Peyer's patch (tissue), 4 donors: ENCODE measurements around the gene PKD1. TPM values are rescaled to one million over a fixed set of nuclear protein-coding genes. Genes with fewer than 3 reads are reported as not detected.

Experiments
- DNase-seq, 3 donors: peaks; one replicate each; pipeline ENCODE4 v3.0.0-alpha.2; 2017 to 2019
- H3K27ac ChIP-seq, 4 donors: fragments of 200-600 bp; sonication (generic); one replicate each; pipeline ENCODE4 v1.5.1; 2016 to 2019
- H3K27me3 ChIP-seq, 2 donors: fragments of 200-600 bp; sonication (generic); one replicate each; pipeline ENCODE4 v1.5.1; 2019
- H3K36me3 ChIP-seq, 3 donors: fragments of 200-600 bp; sonication (generic); one replicate each; pipeline ENCODE4 v1.5.1; 2016 to 2019
- H3K4me1 ChIP-seq, 4 donors: fragments of 200-600 bp; sonication (generic); one replicate each; pipeline ENCODE4 v1.5.1; 2016 to 2019
- H3K4me3 ChIP-seq, 4 donors: fragments of 200-600 bp; sonication (generic); 1 replicate in 3 of 4; 2 replicates in 1 of 4; pipeline ENCODE4 v1.5.1; 2016 to 2019; ENCODE audit warnings: mild to moderate bottlenecking in 1 of 4
- H3K9me3 ChIP-seq, 4 donors: fragments of 200-600 bp; sonication (generic); one replicate each; pipeline ENCODE4 v1.5.1; 2016 to 2019; ENCODE audit warnings: mild to moderate bottlenecking in 1 of 4
- CTCF ChIP-seq, 6 experiments: fragments of 450-650 bp in 4 of 6; fragments of 200-600 bp in 2 of 6; sonication (generic) in 1 of 6; IDR thresholded peaks; one replicate each; pipeline ENCODE4 v1.5.1; 2017 to 2019; ENCODE audit warnings: antibody characterized with exemption in 6 of 6, mild to moderate bottlenecking in 3 of 6, moderate library complexity in 1 of 6
- POLR2A ChIP-seq, 2 donors: fragments of 450-650 bp; IDR thresholded peaks; one replicate each; pipeline ENCODE4 v1.5.1; 2017; ENCODE audit warnings: antibody characterized with exemption in 2 of 2, mild to moderate bottlenecking in 2 of 2, moderate library complexity in 2 of 2
- total RNA-seq, 4 donors: library from RNA; depleted of rRNA; stranded (reverse); fragments of >200 nt; gene quantifications; one replicate each; pipeline ENCODE4 v1.1.0, GENCODE V29; 2016

The PKD1 gene
- total RNA-seq, 4 donors from 2014 or later, result 64.6 to 305 (median 188) TPM

- TF ChIP-seq POLR2A (IDR thresholded peaks at IDR 0.05), result no peak
- no peak for TF ChIP-seq CTCF (IDR thresholded peaks at IDR 0.05)
- H3K36me3 ChIP-seq, result peaks cover 0 to 64% (median 0%) of the 10 kb centered on the region in 3 donors
- H3K27ac ChIP-seq, result no peak overlapping the region
Observed at GRCh38 chr16:2177101-2177500, 41.4 kb upstream of the PKD1 start.

GRCh38 chr16:2176047-2176446 lies 40.3 kb upstream of the PKD1 start:
- H3K27me3 ChIP-seq, result no peaks in the 10 kb centered on the region
- no peak for DNase-seq
- no peak overlapping the region for H3K27ac ChIP-seq
- peaks cover 0 to 13% (median 0%) of the 10 kb centered on the region in 4 donors for H3K4me1 ChIP-seq
- no peaks in the 10 kb centered on the region for H3K9me3 ChIP-seq
- H3K36me3 ChIP-seq, result peaks cover 0 to 75% (median 0%) of the 10 kb centered on the region in 3 donors
- TF ChIP-seq POLR2A (IDR thresholded peaks at IDR 0.05) (no peak), CTCF (IDR thresholded peaks at IDR 0.05) (no peak)
- H3K4me3 ChIP-seq, result no peak overlapping the region

More at GRCh38 chr16:2177101-2177500, 41.4 kb upstream of the PKD1 start:
- no peak overlapping the region for H3K4me3 ChIP-seq
- peaks cover 0 to 3% (median 0%) of the 10 kb centered on the region in 4 donors for H3K4me1 ChIP-seq
- no peaks in the 10 kb centered on the region for H3K9me3 ChIP-seq
- DNase-seq, result no peak
- no peaks in the 10 kb centered on the region for H3K27me3 ChIP-seq

GRCh38 chr16:2175454-2175853 lies 39.8 kb upstream of the PKD1 start:
- Histone ChIP-seq H3K27ac (no peak overlapping the region), H3K27me3 (no peaks in the 10 kb centered on the region), H3K4me1 (peaks cover 0 to 17% (median 0%) of the 10 kb centered on the region in 4 donors), H3K4me3 (no peak overlapping the region), H3K36me3 (peaks cover 0 to 80% (median 0%) of the 10 kb centered on the region in 3 donors), H3K9me3 (no peaks in the 10 kb centered on the region)
- DNase-seq, result no peak
- TF ChIP-seq POLR2A (IDR thresholded peaks at IDR 0.05), result no peak
- TF ChIP-seq CTCF (IDR thresholded peaks at IDR 0.05), result no peak

GRCh38 chr16:2174396-2175131 lies 38.9 kb upstream of the PKD1 start:
- no peak overlapping the region for H3K4me3 ChIP-seq
- no peaks in the 10 kb centered on the region for H3K27me3 ChIP-seq
- H3K4me1 ChIP-seq, result peaks cover 0 to 17% (median 0%) of the 10 kb centered on the region in 4 donors
- TF ChIP-seq POLR2A (IDR thresholded peaks at IDR 0.05) (no peak), CTCF (IDR thresholded peaks at IDR 0.05) (no peak)
- no peak overlapping the region for H3K27ac ChIP-seq
- H3K9me3 ChIP-seq, result no peaks in the 10 kb centered on the region
- DNase-seq, result no peak
- peaks cover 0 to 84% (median 0%) of the 10 kb centered on the region in 3 donors for H3K36me3 ChIP-seq

GRCh38 chr16:2173916-2174315 lies 38.2 kb upstream of the PKD1 start:
- Histone ChIP-seq H3K4me1 (peaks cover 0 to 17% (median 0%) of the 10 kb centered on the region in 4 donors), H3K27ac (no peak overlapping the region), H3K9me3 (no peaks in the 10 kb centered on the region), H3K27me3 (no peaks in the 10 kb centered on the region), H3K36me3 (peaks cover 0 to 86% (median 0%) of the 10 kb centered on the region in 3 donors), H3K4me3 (no peak overlapping the region)
- DNase-seq, result no peak
- TF ChIP-seq CTCF (IDR thresholded peaks at IDR 0.05) (no peak), POLR2A (IDR thresholded peaks at IDR 0.05) (no peak)
